Hepatocyte (in vitro differentiated cells): ENCODE results near the gene DNAAF1. TPM values are rescaled to one million over a fixed set of nuclear protein-coding genes. Genes with fewer than 3 reads are reported as not detected.

Experiments used
- DNase-seq: peaks from one replicate; pipeline ENCODE4 v3.0.0-alpha.2; 2016; ENCODE audit warnings: low spot score
- H2AFZ ChIP-seq: fragments of 200-600 bp; sonication (generic); 2 replicates; pipeline ENCODE4 v1.6.0; 2016; ENCODE audit warnings: antibody characterized with exemption, mild to moderate bottlenecking
- H3K27ac ChIP-seq: fragments of 200-600 bp; sonication (generic); 2 replicates; pipeline ENCODE4 v1.5.1; 2016; ENCODE audit warnings: mild to moderate bottlenecking
- H3K27me3 ChIP-seq: fragments of 200-600 bp; sonication (generic); 2 replicates; pipeline ENCODE4 v1.6.1; 2016
- H3K36me3 ChIP-seq: fragments of 200-600 bp; sonication (generic); replicated peaks from 2 replicates; pipeline ENCODE4 v1.5.1; 2016; ENCODE audit warnings: low read depth; ENCODE audit not compliant: insufficient read depth
- H3K4me1 ChIP-seq: fragments of 200-600 bp; sonication (generic); 2 replicates; pipeline ENCODE4 v1.5.1; 2016; ENCODE audit warnings: mild to moderate bottlenecking, moderate library complexity; ENCODE audit not compliant: insufficient read depth
- H3K4me2 ChIP-seq: fragments of 200-600 bp; sonication (generic); 2 replicates; pipeline ENCODE4 v1.6.0; 2016
- H3K4me3 ChIP-seq: fragments of 200-600 bp; sonication (generic); 2 replicates; pipeline ENCODE4 v1.5.1; 2016; ENCODE audit warnings: mild to moderate bottlenecking
- H3K79me2 ChIP-seq: fragments of 200-600 bp; sonication (generic); 2 replicates; pipeline ENCODE4 v1.6.0; 2017; ENCODE audit warnings: mild to moderate bottlenecking
- H3K9me2 ChIP-seq: fragments of 200-600 bp; sonication (generic); replicated peaks from 2 replicates; pipeline ENCODE4 v1.6.0; 2017; ENCODE audit warnings: mild to moderate bottlenecking; ENCODE audit not compliant: insufficient read depth
- H3K9me3 ChIP-seq: fragments of 200-600 bp; sonication (generic); 2 replicates; pipeline ENCODE4 v1.5.1; 2016; ENCODE audit warnings: low read depth, mild to moderate bottlenecking
- H4K20me1 ChIP-seq: fragments of 200-600 bp; sonication (generic); 2 replicates; pipeline ENCODE4 v1.6.0; 2016; ENCODE audit warnings: mild to moderate bottlenecking; ENCODE audit not compliant: insufficient read depth, poor library complexity, severe bottlenecking
- EZH2 ChIP-seq: fragments of 200-600 bp; sonication (generic); IDR thresholded peaks from 2 replicates; pipeline ENCODE4 v1.6.1; 2016; ENCODE audit warnings: antibody characterized with exemption, mild to moderate bottlenecking, borderline replicate concordance
- EZH2phosphoT487 ChIP-seq: fragments of 200-600 bp; sonication (generic); IDR thresholded peaks from one replicate; pipeline ENCODE4 v1.6.1; 2018; ENCODE audit warnings: antibody characterized with exemption, mild to moderate bottlenecking, low read depth, moderate library complexity; ENCODE audit not compliant: unreplicated experiment, severe bottlenecking
- WGBS: methylation state at CpG from one replicate; pipeline ENCODE4 v1.1.6; 2016; ENCODE audit warnings: low lambda C conversion rate; ENCODE audit errors: missing lambda C conversion rate; 5-methylcytosine and 5-hydroxymethylcytosine counted together
- polyA plus RNA-seq: library from polyadenylated mRNA; unstranded; fragments of >200 nt; fragmentation: Nextera tagmentation; extraction: Ambion mirVana; gene quantifications from 2 replicates; pipeline ENCODE4 v1.2.1, GENCODE V29; 2016
- total RNA-seq: library from RNA; depleted of rRNA; stranded (reverse); fragments of >200 nt; gene quantifications from 2 replicates; pipeline ENCODE4 v1.2.3, GENCODE V29; 2014
- TF ChIP-seq, protein P1 (sequence below): fragments of 200-600 bp; sonication (generic); IDR thresholded peaks from 2 replicates; pipeline ENCODE4 v1.5.1; 2016; ENCODE audit warnings: antibody characterized with exemption, mild to moderate bottlenecking; ENCODE audit not compliant: poor library complexity

DNAAF1 gene
- total and polyA plus RNA-seq, 2 experiments from 2014 or later = 0.13 to 0.31 TPM

DNA sequence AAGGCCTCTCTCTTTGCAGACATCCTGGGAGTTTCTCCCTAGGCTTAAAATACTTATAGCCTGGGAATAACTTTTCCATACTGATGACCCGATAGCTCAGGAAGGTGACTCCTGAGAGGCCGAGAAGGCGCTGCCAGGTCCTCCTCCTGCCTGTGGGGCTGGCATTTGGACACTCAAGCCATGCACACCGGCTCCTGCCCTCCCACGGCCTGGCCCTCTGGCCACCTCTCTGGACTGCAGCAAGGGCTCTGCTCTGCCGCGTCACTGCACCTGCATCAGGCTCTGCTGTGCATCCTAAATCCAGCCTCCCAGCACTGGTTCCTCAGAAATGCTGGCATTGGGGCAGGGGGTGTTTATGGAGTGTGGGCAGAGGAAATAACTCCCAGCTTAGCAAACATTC lies 80.5 kb downstream of the DNAAF1 start:
- WGBS = 93% methylated on average over 7 of the region's 7 CpGs
- DNase-seq = no peak

DNA sequence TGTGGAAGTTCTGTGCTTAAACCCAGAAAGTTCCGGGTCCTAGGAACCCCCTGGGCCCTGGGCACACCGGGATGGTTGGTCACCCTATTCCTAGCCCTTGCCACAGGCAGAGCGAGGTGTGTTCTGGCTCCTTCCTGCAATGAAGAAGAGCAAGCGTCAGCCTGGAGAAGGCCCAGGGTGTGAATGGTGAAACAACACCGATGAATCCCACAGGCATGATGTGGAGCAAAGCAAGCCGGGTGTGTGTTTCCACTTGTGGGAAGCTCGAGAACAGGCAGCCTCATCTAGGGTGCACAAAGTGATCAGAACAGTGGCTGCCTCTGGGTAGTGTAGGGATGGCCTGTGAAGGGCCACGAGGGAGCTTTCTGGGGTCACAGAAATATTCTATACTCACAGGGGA lies 80.9 kb downstream of the DNAAF1 start:
- H3K36me3 ChIP-seq = no peaks in the 10 kb centered on the region
- no peaks in the 10 kb centered on the region for H3K9me2 ChIP-seq
- DNase-seq = no peak
- H3K4me3 ChIP-seq = no peak overlapping the region
- no peak overlapping the region for H3K27ac ChIP-seq
- no peaks in the 10 kb centered on the region for H3K79me2 ChIP-seq
- no peaks in the 10 kb centered on the region for H4K20me1 ChIP-seq
- no peaks in the 10 kb centered on the region for H3K27me3 ChIP-seq
- no peaks in the 10 kb centered on the region for H3K9me3 ChIP-seq
- H2AFZ ChIP-seq = no peak overlapping the region
- WGBS = 91% methylated on average over 8 of the region's 8 CpGs
- H3K4me2 ChIP-seq = no peak overlapping the region
- TF ChIP-seq, protein P1, sequence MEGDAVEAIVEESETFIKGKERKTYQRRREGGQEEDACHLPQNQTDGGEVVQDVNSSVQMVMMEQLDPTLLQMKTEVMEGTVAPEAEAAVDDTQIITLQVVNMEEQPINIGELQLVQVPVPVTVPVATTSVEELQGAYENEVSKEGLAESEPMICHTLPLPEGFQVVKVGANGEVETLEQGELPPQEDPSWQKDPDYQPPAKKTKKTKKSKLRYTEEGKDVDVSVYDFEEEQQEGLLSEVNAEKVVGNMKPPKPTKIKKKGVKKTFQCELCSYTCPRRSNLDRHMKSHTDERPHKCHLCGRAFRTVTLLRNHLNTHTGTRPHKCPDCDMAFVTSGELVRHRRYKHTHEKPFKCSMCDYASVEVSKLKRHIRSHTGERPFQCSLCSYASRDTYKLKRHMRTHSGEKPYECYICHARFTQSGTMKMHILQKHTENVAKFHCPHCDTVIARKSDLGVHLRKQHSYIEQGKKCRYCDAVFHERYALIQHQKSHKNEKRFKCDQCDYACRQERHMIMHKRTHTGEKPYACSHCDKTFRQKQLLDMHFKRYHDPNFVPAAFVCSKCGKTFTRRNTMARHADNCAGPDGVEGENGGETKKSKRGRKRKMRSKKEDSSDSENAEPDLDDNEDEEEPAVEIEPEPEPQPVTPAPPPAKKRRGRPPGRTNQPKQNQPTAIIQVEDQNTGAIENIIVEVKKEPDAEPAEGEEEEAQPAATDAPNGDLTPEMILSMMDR = no peak
- no peak for TF ChIP-seq EZH2phosphoT487
- TF ChIP-seq EZH2 = no peak
- H3K4me1 ChIP-seq = peaks cover 6% of the 10 kb centered on the region

More for the DNA sequence above, 80.5 kb downstream of the DNAAF1 start:
- H3K4me2 ChIP-seq = no peak overlapping the region
- H3K27ac ChIP-seq = no peak overlapping the region
- no peak overlapping the region for H2AFZ ChIP-seq
- TF ChIP-seq EZH2 (no peak), EZH2phosphoT487 (no peak)
- TF ChIP-seq, protein P1 = no peak
- H3K9me3 ChIP-seq = no peaks in the 10 kb centered on the region
- no peaks in the 10 kb centered on the region for H3K9me2 ChIP-seq
- no peaks in the 10 kb centered on the region for H3K36me3 ChIP-seq
- peaks cover 6% of the 10 kb centered on the region for H3K4me1 ChIP-seq
- H3K4me3 ChIP-seq = no peak overlapping the region
- H3K79me2 ChIP-seq = no peaks in the 10 kb centered on the region
- no peaks in the 10 kb centered on the region for H3K27me3 ChIP-seq
- no peaks in the 10 kb centered on the region for H4K20me1 ChIP-seq

Other genes starting within 250 kb of the DNAAF1 start
- 5.5 and 6.3 TPM in 2 replicates for gene MLYCD, start 246.2 kb upstream of the DNAAF1 start, total RNA-seq
- 9.0 and 10.1 TPM in 2 replicates for gene MLYCD, start 246.2 kb upstream of the DNAAF1 start, polyA plus RNA-seq
- gene OSGIN1, start 192.1 kb upstream of the DNAAF1 start, total RNA-seq = 1.9 and 3.3 TPM in 2 replicates
- 6.0 and 10.0 TPM in 2 replicates for gene OSGIN1, start 192.1 kb upstream of the DNAAF1 start, polyA plus RNA-seq
- gene NECAB2, start 177.1 kb upstream of the DNAAF1 start, total RNA-seq = not detected in 2 replicates
- gene NECAB2, start 177.1 kb upstream of the DNAAF1 start, polyA plus RNA-seq = 0.45 and 1.1 TPM in 2 replicates
- not detected in 2 replicates for gene SLC38A8, start 102.5 kb upstream of the DNAAF1 start, total RNA-seq
- not detected in 2 replicates for gene SLC38A8, start 102.5 kb upstream of the DNAAF1 start, polyA plus RNA-seq
- 76.8 and 82.9 TPM in 2 replicates for gene MBTPS1, start 28.4 kb upstream of the DNAAF1 start, total RNA-seq
- 61.5 and 65.9 TPM in 2 replicates for gene MBTPS1, start 28.4 kb upstream of the DNAAF1 start, polyA plus RNA-seq
- 24.9 and 26.7 TPM in 2 replicates for gene HSDL1, start 131 bp upstream of the DNAAF1 start, total RNA-seq
- gene HSDL1, start 131 bp upstream of the DNAAF1 start, polyA plus RNA-seq = 14.3 and 20.1 TPM in 2 replicates
- gene TAF1C, start 41.7 kb downstream of the DNAAF1 start, total RNA-seq = 30.2 and 32.8 TPM in 2 replicates
- 39.2 and 58.0 TPM in 2 replicates for gene TAF1C, start 41.7 kb downstream of the DNAAF1 start, polyA plus RNA-seq
- not detected in 2 replicates for gene ADAD2, start 45.8 kb downstream of the DNAAF1 start, total RNA-seq
- gene ADAD2, start 45.8 kb downstream of the DNAAF1 start, polyA plus RNA-seq = 0.30 TPM in 1 of 2 replicates, not detected in the other
- gene KCNG4, start 94.7 kb downstream of the DNAAF1 start, total RNA-seq = not detected in 2 replicates
- gene KCNG4, start 94.7 kb downstream of the DNAAF1 start, polyA plus RNA-seq = not detected in 2 replicates
- gene WFDC1, start 149.6 kb downstream of the DNAAF1 start, total RNA-seq = 12.9 and 14.0 TPM in 2 replicates
- 16.9 and 17.6 TPM in 2 replicates for gene WFDC1, start 149.6 kb downstream of the DNAAF1 start, polyA plus RNA-seq
- gene ATP2C2, start 223.2 kb downstream of the DNAAF1 start, total RNA-seq = 6.0 and 12.2 TPM in 2 replicates
- 6.8 and 7.2 TPM in 2 replicates for gene ATP2C2, start 223.2 kb downstream of the DNAAF1 start, polyA plus RNA-seq